Activated CD4-positive, CD25-positive, alpha-beta regulatory T cell treated with anti-CD3 and anti-CD28 coated beads, Interleukin-2, amount 50 U/mL, for 16 hours (primary cell): ENCODE data around the gene HPRT1.

Experiments
- DNase-seq: peaks from one replicate; pipeline ENCODE4 v3.0.0-alpha.2; 2020; ENCODE audit warnings: low read depth, low spot score

HPRT1 gene

GRCh38 chrX:134476284-134476683 is 16.3 kb downstream of the HPRT1 start:
- no peak for DNase-seq

GRCh38 chrX:134478374-134478773 is 18.4 kb downstream of the HPRT1 start:
- DNase-seq = no peak

- no peak for DNase-seq
Observed at GRCh38 chrX:134480061-134480460, 20.1 kb downstream of the HPRT1 start.

GRCh38 chrX:134481339-134481738 is 21.4 kb downstream of the HPRT1 start:
- no peak for DNase-seq

GRCh38 chrX:134482371-134482770 is 22.4 kb downstream of the HPRT1 start:
- no peak for DNase-seq

GRCh38 chrX:134484039-134484438 is 24.1 kb downstream of the HPRT1 start:
- DNase-seq = no peak

- no peak for DNase-seq
Observed at GRCh38 chrX:134501941-134502340, 42.0 kb downstream of the HPRT1 start.

GRCh38 chrX:134502686-134503085 is 42.7 kb downstream of the HPRT1 start:
- DNase-seq = no peak

GRCh38 chrX:134512566-134512965 is 52.6 kb downstream of the HPRT1 start:
- no peak for DNase-seq

GRCh38 chrX:134513091-134513490 is 53.1 kb downstream of the HPRT1 start:
- no peak for DNase-seq

GRCh38 chrX:134520860-134521390 is 61.0 kb downstream of the HPRT1 start:
- DNase-seq = no peak

GRCh38 chrX:134524181-134524580 is 64.2 kb downstream of the HPRT1 start:
- DNase-seq = no peak

- no peak for DNase-seq
Observed at GRCh38 chrX:134525086-134525792, 65.3 kb downstream of the HPRT1 start.

GRCh38 chrX:134526399-134526798 is 66.4 kb downstream of the HPRT1 start:
- no peak for DNase-seq

- no peak for DNase-seq
Observed at GRCh38 chrX:134528960-134529359, 69.0 kb downstream of the HPRT1 start.

- DNase-seq = no peak
Observed at GRCh38 chrX:134529481-134529880, 69.5 kb downstream of the HPRT1 start.

GRCh38 chrX:134530845-134531244 is 70.9 kb downstream of the HPRT1 start:
- DNase-seq = no peak

GRCh38 chrX:134533352-134533751 is 73.4 kb downstream of the HPRT1 start:
- DNase-seq = no peak

GRCh38 chrX:134533952-134534351 is 74.0 kb downstream of the HPRT1 start:
- DNase-seq = no peak

GRCh38 chrX:134537179-134537955 is 77.4 kb downstream of the HPRT1 start:
- no peak for DNase-seq

GRCh38 chrX:134538316-134538715 is 78.4 kb downstream of the HPRT1 start:
- no peak for DNase-seq

- DNase-seq = no peak
Observed at GRCh38 chrX:134541906-134542305, 81.9 kb downstream of the HPRT1 start.

GRCh38 chrX:134542485-134542884 is 82.5 kb downstream of the HPRT1 start:
- DNase-seq = no peak
